ENCODE results near the gene TCF4. TPM values are rescaled to one million over a fixed set of nuclear protein-coding genes. Genes with fewer than 3 reads are reported as not detected.

TCF4 gene
- total RNA-seq, 1 experiment from 2014 or later = 261 TPM

DNA sequence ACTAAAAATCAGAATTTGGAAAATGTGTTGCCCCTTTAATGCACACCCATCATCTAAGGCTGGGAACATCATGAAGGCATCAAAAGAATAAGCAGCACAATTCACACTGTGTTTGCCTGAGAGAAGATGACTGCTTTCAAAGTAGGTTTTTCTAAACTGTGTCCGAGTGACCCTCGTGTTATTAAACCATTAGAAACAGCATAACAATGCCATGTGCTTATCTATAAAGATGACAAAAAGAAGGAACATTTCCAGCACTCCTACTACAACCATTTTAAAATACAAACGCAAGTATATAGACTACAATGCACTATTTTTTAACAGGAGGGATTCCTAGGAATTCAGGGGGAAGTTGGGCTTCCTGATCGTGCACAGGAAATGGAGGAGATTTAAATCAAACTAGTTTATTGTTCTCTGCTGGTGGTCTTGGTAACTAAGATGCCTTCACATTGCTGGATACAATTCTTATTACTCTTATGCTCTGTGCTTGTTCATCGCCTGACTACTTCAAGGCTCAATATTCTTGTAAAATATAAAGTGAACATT is 322.8 kb downstream of the TCF4 start:
- Histone ChIP-seq H3K4me2 (ENCODE audit: low read depth, low read length, poor library complexity, severe bottlenecking) (no peak overlapping the region), H4K20me1 (ENCODE audit: insufficient read depth, low read depth, low read length) (no peaks in the 10 kb centered on the region), H3K79me2 (ENCODE audit: low read length) (peaks cover 8% of the 10 kb centered on the region), H3K27me3 (ENCODE audit: low read length) (no peaks in the 10 kb centered on the region), H3K9me2 (replicated peaks; ENCODE audit: insufficient read depth, low read length) (no peaks in the 10 kb centered on the region), H3K27ac (ENCODE audit: low read length) (no peak overlapping the region), H3K9me3 (ENCODE audit: low read length) (no peaks in the 10 kb centered on the region), H2AFZ (ENCODE audit: low read length) (no peak overlapping the region), H3K4me3 (ENCODE audit: low read length) (no peak overlapping the region), H3K36me3 (ENCODE audit: insufficient read depth, low read length) (peaks cover 39% of the 10 kb centered on the region), H3K4me1 (ENCODE audit: low read length) (no peaks in the 10 kb centered on the region), H3K9ac (ENCODE audit: low read length) (no peak overlapping the region)
- DNase-seq = no peak

DNA sequence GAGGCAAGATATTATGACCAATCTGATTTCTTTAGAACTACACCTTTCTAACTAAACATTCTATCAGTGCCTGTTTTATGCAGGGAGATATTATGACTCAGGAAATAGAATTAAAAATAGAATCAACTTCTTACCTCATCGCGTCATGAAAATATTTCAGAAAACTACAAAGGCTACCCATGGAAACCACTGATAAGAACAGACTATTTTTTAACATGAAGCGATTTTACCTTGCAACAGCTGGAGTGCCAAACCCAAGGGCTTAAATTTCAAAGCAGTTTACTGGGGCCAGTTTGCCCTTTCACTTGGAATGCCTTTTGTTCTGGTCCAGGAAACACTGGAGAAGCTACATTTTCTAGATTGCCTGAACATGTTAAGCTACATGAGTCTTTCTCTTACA is 323.9 kb downstream of the TCF4 start:
- no peak overlapping the region for H2AFZ ChIP-seq (ENCODE audit: low read length)
- no peak overlapping the region for H3K9ac ChIP-seq (ENCODE audit: low read length)
- H3K4me2 ChIP-seq (ENCODE audit: low read depth, low read length, poor library complexity, severe bottlenecking) = no peak overlapping the region
- no peak for DNase-seq
- H3K4me1 ChIP-seq (ENCODE audit: low read length) = no peaks in the 10 kb centered on the region
- H4K20me1 ChIP-seq (ENCODE audit: insufficient read depth, low read depth, low read length) = no peaks in the 10 kb centered on the region
- H3K79me2 ChIP-seq (ENCODE audit: low read length) = peaks cover 8% of the 10 kb centered on the region
- H3K4me3 ChIP-seq (ENCODE audit: low read length) = no peak overlapping the region
- no peaks in the 10 kb centered on the region for H3K9me3 ChIP-seq (ENCODE audit: low read length)
- H3K27me3 ChIP-seq (ENCODE audit: low read length) = no peaks in the 10 kb centered on the region
- H3K27ac ChIP-seq (ENCODE audit: low read length) = no peak overlapping the region
- peaks cover 41% of the 10 kb centered on the region for H3K36me3 ChIP-seq (ENCODE audit: insufficient read depth, low read length)
- H3K9me2 ChIP-seq (replicated peaks; ENCODE audit: insufficient read depth, low read length) = no peaks in the 10 kb centered on the region

DNA sequence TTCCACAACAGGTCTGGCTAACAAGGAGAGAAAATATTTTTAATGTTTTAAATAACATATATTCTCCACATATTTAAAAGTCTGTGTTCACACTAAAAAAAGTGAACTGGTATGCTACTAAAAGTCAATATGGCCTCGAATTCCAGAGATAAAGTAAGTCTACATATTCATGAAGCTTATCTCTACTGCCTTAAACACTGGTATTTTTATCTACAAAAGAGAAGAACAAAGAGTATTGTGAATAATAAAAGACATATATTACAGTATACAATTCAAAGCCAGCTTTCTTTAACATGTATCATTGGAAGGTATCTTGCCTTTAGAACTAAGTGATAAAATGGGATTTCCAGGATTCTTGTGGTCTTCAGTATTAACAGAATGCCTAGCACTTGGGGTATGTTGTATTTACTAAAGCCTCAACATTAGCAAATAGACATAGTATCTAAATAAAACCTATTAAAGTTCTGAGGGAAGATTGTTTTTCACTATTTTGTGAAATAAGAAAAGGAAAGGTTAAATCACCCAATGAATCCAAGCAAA is 325.9 kb downstream of the TCF4 start:
- DNase-seq = no peak
- Histone ChIP-seq H3K27ac (ENCODE audit: low read length) (no peak overlapping the region), H3K79me2 (ENCODE audit: low read length) (peaks cover 8% of the 10 kb centered on the region), H3K9ac (ENCODE audit: low read length) (no peak overlapping the region), H3K9me3 (ENCODE audit: low read length) (no peaks in the 10 kb centered on the region), H4K20me1 (ENCODE audit: insufficient read depth, low read depth, low read length) (no peaks in the 10 kb centered on the region), H3K4me3 (ENCODE audit: low read length) (no peak overlapping the region), H3K9me2 (replicated peaks; ENCODE audit: insufficient read depth, low read length) (no peaks in the 10 kb centered on the region), H2AFZ (ENCODE audit: low read length) (no peak overlapping the region), H3K4me2 (ENCODE audit: low read depth, low read length, poor library complexity, severe bottlenecking) (no peak overlapping the region), H3K27me3 (ENCODE audit: low read length) (no peaks in the 10 kb centered on the region), H3K4me1 (ENCODE audit: low read length) (no peaks in the 10 kb centered on the region), H3K36me3 (ENCODE audit: insufficient read depth, low read length) (peaks cover 37% of the 10 kb centered on the region)

DNA sequence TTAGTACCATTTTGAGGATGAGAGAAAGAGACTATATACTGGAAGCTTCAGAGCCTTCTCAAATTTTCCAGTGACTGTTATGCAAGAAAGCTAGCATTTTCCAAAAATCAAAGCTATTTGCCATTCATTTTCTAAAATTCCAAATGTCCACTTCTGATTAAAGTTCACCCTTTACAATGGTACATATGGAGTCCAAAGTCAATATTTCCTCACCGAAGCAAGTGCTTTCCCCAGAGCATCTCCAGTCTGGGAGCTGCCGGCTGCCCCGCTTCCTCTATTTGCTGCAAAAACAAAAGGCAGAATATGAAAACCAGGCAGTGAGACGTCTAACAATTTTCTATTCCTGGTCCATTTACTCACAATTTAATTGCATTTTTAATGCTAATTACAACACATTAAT is 326.7 kb downstream of the TCF4 start:
- H3K79me2 ChIP-seq (ENCODE audit: low read length) = peaks cover 8% of the 10 kb centered on the region; the same call in 1 of the 2 replicates
- H3K36me3 ChIP-seq (ENCODE audit: insufficient read depth, low read length) = peaks cover 38% of the 10 kb centered on the region

DNA sequence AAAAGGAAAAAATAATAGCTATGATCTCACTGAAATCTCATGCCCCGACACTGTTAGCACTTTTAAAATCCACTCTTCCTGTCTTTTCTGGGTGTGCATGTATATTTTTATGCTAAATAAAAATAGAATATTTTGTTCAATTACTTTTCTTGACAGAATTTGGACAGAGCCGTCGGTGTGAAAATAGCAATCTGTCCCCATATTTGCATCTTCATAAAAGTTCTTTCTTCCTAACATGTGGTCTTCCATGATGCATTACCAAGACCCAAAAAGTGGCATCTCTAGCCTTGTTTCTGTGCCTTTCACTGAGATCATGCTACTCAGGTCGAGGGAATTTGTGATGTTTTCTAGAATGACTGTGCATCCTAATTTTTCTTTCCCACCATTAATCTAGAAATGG is 329.9 kb downstream of the TCF4 start:
- Histone ChIP-seq H4K20me1 (ENCODE audit: insufficient read depth, low read depth, low read length) (no peaks in the 10 kb centered on the region), H3K4me1 (ENCODE audit: low read length) (no peaks in the 10 kb centered on the region), H3K27ac (ENCODE audit: low read length) (no peak overlapping the region), H3K9me3 (ENCODE audit: low read length) (no peaks in the 10 kb centered on the region), H3K9me2 (replicated peaks; ENCODE audit: insufficient read depth, low read length) (no peaks in the 10 kb centered on the region), H2AFZ (ENCODE audit: low read length) (no peak overlapping the region), H3K79me2 (ENCODE audit: low read length) (0 out of 2 replicates have a peak, but pooled peaks cover 7% of the 10 kb centered on the region), H3K4me3 (ENCODE audit: low read length) (no peak overlapping the region), H3K9ac (ENCODE audit: low read length) (no peak overlapping the region), H3K27me3 (ENCODE audit: low read length) (no peaks in the 10 kb centered on the region), H3K36me3 (ENCODE audit: insufficient read depth, low read length) (peaks cover 59% of the 10 kb centered on the region), H3K4me2 (ENCODE audit: low read depth, low read length, poor library complexity, severe bottlenecking) (no peak overlapping the region)
- no peak for DNase-seq

More for the DNA sequence above, 326.7 kb downstream of the TCF4 start:
- no peaks in the 10 kb centered on the region for H3K4me1 ChIP-seq (ENCODE audit: low read length)
- no peak overlapping the region for H3K4me3 ChIP-seq (ENCODE audit: low read length)
- H3K27ac ChIP-seq (ENCODE audit: low read length) = no peak overlapping the region
- H3K27me3 ChIP-seq (ENCODE audit: low read length) = no peaks in the 10 kb centered on the region
- no peak overlapping the region for H3K9ac ChIP-seq (ENCODE audit: low read length)
- H4K20me1 ChIP-seq (ENCODE audit: insufficient read depth, low read depth, low read length) = no peaks in the 10 kb centered on the region
- no peaks in the 10 kb centered on the region for H3K9me3 ChIP-seq (ENCODE audit: low read length)
- H3K4me2 ChIP-seq (ENCODE audit: low read depth, low read length, poor library complexity, severe bottlenecking) = no peak overlapping the region
- DNase-seq = no peak
- H3K9me2 ChIP-seq (replicated peaks; ENCODE audit: insufficient read depth, low read length) = no peaks in the 10 kb centered on the region
- H2AFZ ChIP-seq (ENCODE audit: low read length) = no peak overlapping the region

DNA sequence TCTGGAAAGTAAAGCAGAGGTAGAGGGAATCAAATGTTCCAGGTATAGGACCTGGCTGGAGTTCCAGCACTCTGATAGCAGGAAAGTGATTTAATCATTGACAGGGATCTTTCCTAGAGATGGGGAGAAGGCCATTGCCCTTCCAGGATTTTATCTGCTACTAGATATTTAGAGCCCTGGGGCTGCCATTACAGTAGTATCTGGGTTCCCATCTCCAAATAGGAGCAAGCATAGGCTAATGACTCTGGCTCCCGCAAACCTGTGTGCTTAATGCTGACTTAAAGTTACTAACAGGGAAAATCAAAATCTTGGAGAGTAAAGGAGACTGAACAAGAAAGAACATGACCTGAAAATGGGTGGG is 331.1 kb downstream of the TCF4 start:
- no peaks in the 10 kb centered on the region for H3K4me1 ChIP-seq (ENCODE audit: low read length)
- H3K27ac ChIP-seq (ENCODE audit: low read length) = no peak overlapping the region
- no peaks in the 10 kb centered on the region for H4K20me1 ChIP-seq (ENCODE audit: insufficient read depth, low read depth, low read length)
- H3K9ac ChIP-seq (ENCODE audit: low read length) = no peak overlapping the region
- no peak overlapping the region for H3K4me3 ChIP-seq (ENCODE audit: low read length)
- H3K36me3 ChIP-seq (ENCODE audit: insufficient read depth, low read length) = peaks cover 53% of the 10 kb centered on the region
- H3K27me3 ChIP-seq (ENCODE audit: low read length) = no peaks in the 10 kb centered on the region
- DNase-seq = no peak
- no peak overlapping the region for H2AFZ ChIP-seq (ENCODE audit: low read length)
- H3K4me2 ChIP-seq (ENCODE audit: low read depth, low read length, poor library complexity, severe bottlenecking) = no peak overlapping the region
- H3K79me2 ChIP-seq (ENCODE audit: low read length) = 0 out of 2 replicates have a peak, but pooled peaks cover 7% of the 10 kb centered on the region
- no peaks in the 10 kb centered on the region for H3K9me3 ChIP-seq (ENCODE audit: low read length)
- no peaks in the 10 kb centered on the region for H3K9me2 ChIP-seq (replicated peaks; ENCODE audit: insufficient read depth, low read length)

DNA sequence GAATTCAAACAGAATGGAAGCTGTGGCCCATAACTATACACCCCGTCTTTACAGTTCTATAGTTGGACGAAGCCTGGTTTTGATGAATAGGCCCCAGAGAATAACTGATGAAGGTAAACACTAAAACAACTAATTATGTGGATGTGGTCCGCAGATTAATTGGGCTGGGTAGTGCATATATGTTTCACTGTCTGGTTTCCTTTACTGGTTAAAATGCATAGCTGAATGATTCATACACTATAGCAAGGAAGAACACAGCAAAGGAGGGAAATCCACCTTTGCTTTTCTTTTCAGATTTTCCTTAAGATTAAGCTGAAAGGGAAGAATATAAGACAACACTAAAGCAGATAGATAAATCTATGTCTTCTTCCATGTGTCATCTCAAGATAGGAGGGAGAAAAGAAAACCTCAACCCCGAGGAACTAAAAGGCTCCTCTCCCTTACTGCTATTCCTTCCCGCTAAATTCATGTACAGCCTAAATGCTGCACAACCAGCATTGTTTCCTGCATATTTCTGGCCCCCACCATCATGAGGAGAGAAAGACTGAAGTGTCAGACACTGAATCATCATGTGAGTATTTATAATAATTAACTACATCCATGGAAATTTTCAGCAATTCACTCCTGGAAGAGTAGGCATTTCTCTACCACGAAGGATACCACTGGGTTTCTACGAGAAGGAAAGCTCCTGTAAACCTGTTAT is 331.6 kb downstream of the TCF4 start:
- DNase-seq = no peak

DNA sequence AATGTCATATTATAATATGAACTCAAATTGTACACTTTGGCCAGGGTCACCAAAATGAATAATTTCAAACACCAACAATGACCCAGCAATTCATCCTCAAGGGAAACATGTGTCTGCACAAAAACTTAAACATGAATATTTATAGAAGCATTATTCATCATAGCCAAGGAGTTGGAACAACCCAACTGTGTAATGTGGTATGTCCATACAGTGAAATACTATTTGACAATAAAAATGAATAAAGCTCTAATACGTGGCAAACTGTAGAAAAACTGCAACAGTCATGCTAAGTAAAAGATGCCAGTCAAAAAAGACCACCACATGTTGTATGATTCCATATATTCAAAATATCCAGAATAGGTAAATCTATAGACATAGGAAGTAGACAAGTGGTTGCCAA is 334.2 kb downstream of the TCF4 start:
- Histone ChIP-seq H2AFZ (ENCODE audit: low read length) (no peak overlapping the region), H3K27ac (ENCODE audit: low read length) (no peak overlapping the region), H4K20me1 (ENCODE audit: insufficient read depth, low read depth, low read length) (no peaks in the 10 kb centered on the region), H3K9me2 (replicated peaks; ENCODE audit: insufficient read depth, low read length) (no peaks in the 10 kb centered on the region), H3K9ac (ENCODE audit: low read length) (no peak overlapping the region), H3K27me3 (ENCODE audit: low read length) (no peaks in the 10 kb centered on the region), H3K9me3 (ENCODE audit: low read length) (no peaks in the 10 kb centered on the region), H3K4me1 (ENCODE audit: low read length) (no peaks in the 10 kb centered on the region), H3K4me3 (ENCODE audit: low read length) (no peak overlapping the region), H3K79me2 (ENCODE audit: low read length) (0 out of 2 replicates have a peak, but pooled peaks cover 4% of the 10 kb centered on the region), H3K4me2 (ENCODE audit: low read depth, low read length, poor library complexity, severe bottlenecking) (no peak overlapping the region), H3K36me3 (ENCODE audit: insufficient read depth, low read length) (peaks cover 34% of the 10 kb centered on the region)
- DNase-seq = no peak

More for the DNA sequence above, 331.6 kb downstream of the TCF4 start:
- Histone ChIP-seq H3K27me3 (ENCODE audit: low read length) (no peaks in the 10 kb centered on the region), H3K9me3 (ENCODE audit: low read length) (no peaks in the 10 kb centered on the region), H3K36me3 (ENCODE audit: insufficient read depth, low read length) (peaks cover 49% of the 10 kb centered on the region), H4K20me1 (ENCODE audit: insufficient read depth, low read depth, low read length) (no peaks in the 10 kb centered on the region), H3K4me2 (ENCODE audit: low read depth, low read length, poor library complexity, severe bottlenecking) (no peak overlapping the region), H3K9me2 (replicated peaks; ENCODE audit: insufficient read depth, low read length) (no peaks in the 10 kb centered on the region), H2AFZ (ENCODE audit: low read length) (no peak overlapping the region), H3K4me1 (ENCODE audit: low read length) (no peaks in the 10 kb centered on the region), H3K27ac (ENCODE audit: low read length) (no peak overlapping the region), H3K9ac (ENCODE audit: low read length) (no peak overlapping the region), H3K4me3 (ENCODE audit: low read length) (no peak overlapping the region), H3K79me2 (ENCODE audit: low read length) (0 out of 2 replicates have a peak, but pooled peaks cover 7% of the 10 kb centered on the region)
